Astrocyte (in vitro differentiated cells and primary cell): Measurements from ENCODE around the gene HMGA1. TPM values are rescaled to one million over a fixed set of nuclear protein-coding genes. Genes with fewer than 3 reads are reported as not detected.

Experiments
- DNase-seq: peaks from one replicate; pipeline ENCODE4 v3.0.0-alpha.2; 2010; ENCODE audit warnings: low read depth
- FAIRE-seq: peaks from 2 replicates; lab custom pipeline; 2011; peaks lifted over from hg19 to GRCh38; lab: Jason Lieb, UNC
- H2AFZ ChIP-seq: 2 replicates; pipeline ENCODE4 v1.6.0; 2012; ENCODE audit warnings: low read depth, low read length, inconsistent platforms
- H3K27ac ChIP-seq: 2 replicates; pipeline ENCODE4 v1.5.1; 2011; ENCODE audit warnings: low read depth, low read length, inconsistent platforms
- H3K27me3 ChIP-seq: 2 replicates; pipeline ENCODE4 v1.6.0; 2011; ENCODE audit warnings: low read length, inconsistent platforms; ENCODE audit not compliant: insufficient read depth
- H3K36me3 ChIP-seq: 2 replicates; pipeline ENCODE4 v1.5.1; 2011; ENCODE audit warnings: low read length, inconsistent platforms; ENCODE audit not compliant: insufficient read depth
- H3K4me1 ChIP-seq: 2 replicates; pipeline ENCODE4 v1.5.1; 2011; ENCODE audit warnings: low read length, inconsistent platforms; ENCODE audit not compliant: insufficient read depth
- H3K4me2 ChIP-seq: 2 replicates; pipeline ENCODE4 v1.6.0; 2012; ENCODE audit warnings: low read length, inconsistent platforms
- H3K4me3 ChIP-seq: 2 replicates; pipeline ENCODE4 v1.5.1; 2011; ENCODE audit warnings: low read depth, mild to moderate bottlenecking, low read length, inconsistent platforms; ENCODE audit not compliant: insufficient read depth
- H3K79me2 ChIP-seq: 2 replicates; pipeline ENCODE4 v1.6.0; 2012; ENCODE audit warnings: mild to moderate bottlenecking, low read length, inconsistent platforms; ENCODE audit not compliant: insufficient read depth
- H3K9ac ChIP-seq: 2 replicates; pipeline ENCODE4 v1.6.0; 2012; ENCODE audit warnings: mild to moderate bottlenecking, low read length, inconsistent platforms
- H3K9me3 ChIP-seq: 2 replicates; pipeline ENCODE4 v1.5.1; 2012; ENCODE audit warnings: low read depth, mild to moderate bottlenecking, low read length, inconsistent platforms; ENCODE audit not compliant: insufficient read depth
- H4K20me1 ChIP-seq: 2 replicates; pipeline ENCODE4 v1.6.0; 2012; ENCODE audit warnings: low read length, inconsistent platforms; ENCODE audit not compliant: insufficient read depth
- H3K27ac Mint-ChIP-seq: one replicate; pipeline ENCODE4 v1.8.0; 2021; ENCODE audit warnings: mild to moderate bottlenecking, mixed read lengths; ENCODE audit not compliant: unreplicated experiment
- H3K27me3 Mint-ChIP-seq: one replicate; pipeline ENCODE4 v1.8.0; 2021; ENCODE audit warnings: low read depth, mixed read lengths; ENCODE audit not compliant: unreplicated experiment
- H3K36me3 Mint-ChIP-seq: one replicate; pipeline ENCODE4 v1.8.0; 2021; ENCODE audit warnings: low read depth, mixed read lengths; ENCODE audit not compliant: unreplicated experiment
- H3K4me1 Mint-ChIP-seq: one replicate; pipeline ENCODE4 v1.8.0; 2021; ENCODE audit warnings: low read depth, mixed read lengths; ENCODE audit not compliant: unreplicated experiment
- H3K4me3 Mint-ChIP-seq: one replicate; pipeline ENCODE4 v1.8.0; 2021; ENCODE audit warnings: mild to moderate bottlenecking, moderate library complexity, mixed read lengths; ENCODE audit not compliant: unreplicated experiment
- H3K9me3 Mint-ChIP-seq: one replicate; pipeline ENCODE4 v1.8.0; 2021; ENCODE audit warnings: mild to moderate bottlenecking, mixed read lengths; ENCODE audit not compliant: unreplicated experiment
- CTCF ChIP-seq: IDR thresholded peaks from 2 replicates; pipeline ENCODE4 v1.5.1; 2011; ENCODE audit warnings: low read depth, mild to moderate bottlenecking, inconsistent platforms, low read length, moderate library complexity; ENCODE audit not compliant: insufficient read depth
- EZH2 ChIP-seq: IDR thresholded peaks from 2 replicates; pipeline ENCODE4 v1.6.1; 2012; ENCODE audit warnings: mild to moderate bottlenecking, low read length, inconsistent platforms; ENCODE audit not compliant: insufficient read depth
- total RNA-seq: library from RNA; stranded (reverse); gene quantifications from 2 replicates; pipeline ENCODE4 v1.2.1, GENCODE V29; 2021

HMGA1 gene
- total RNA-seq, 1 donor from 2014 or later: 199 TPM

- Histone ChIP-seq H3K4me2 (no peak overlapping the region), H3K79me2 (peaks cover 14% of the 10 kb centered on the region), H3K9ac (no peak overlapping the region), H3K27me3 (no peaks in the 10 kb centered on the region), H4K20me1 (peaks cover 7% of the 10 kb centered on the region), H3K9me3 (no peaks in the 10 kb centered on the region), H3K4me3 (no peak overlapping the region), H3K4me1 (peaks cover 22% of the 10 kb centered on the region), H3K36me3 (no peaks in the 10 kb centered on the region), H3K27ac (no peak overlapping the region), H2AFZ (no peak overlapping the region)
- TF ChIP-seq EZH2: no peak
- no peak for TF ChIP-seq CTCF
- Mint-ChIP-seq H3K4me1 (peaks cover 3% of the 10 kb centered on the region), H3K27ac (no peak overlapping the region), H3K4me3 (no peak overlapping the region), H3K27me3 (no peaks in the 10 kb centered on the region), H3K9me3 (no peaks in the 10 kb centered on the region), H3K36me3 (no peaks in the 10 kb centered on the region)
- DNase-seq: no peak
- FAIRE-seq: no peak
Measured at GRCh38 chr6:34233867-34234266, 2.8 kb upstream of the HMGA1 start.

- H3K4me1 ChIP-seq: peaks cover 25% of the 10 kb centered on the region
- H3K9me3 ChIP-seq: no peaks in the 10 kb centered on the region
- H3K9ac ChIP-seq: no peak overlapping the region
- H3K27me3 Mint-ChIP-seq: no peaks in the 10 kb centered on the region
- peaks cover 24% of the 10 kb centered on the region for H3K79me2 ChIP-seq
- H3K27me3 ChIP-seq: no peaks in the 10 kb centered on the region
- H3K4me3 ChIP-seq: no peak overlapping the region
- no peak for FAIRE-seq
- H3K9me3 Mint-ChIP-seq: no peaks in the 10 kb centered on the region
- no peaks in the 10 kb centered on the region for H3K36me3 ChIP-seq
- H3K36me3 Mint-ChIP-seq: no peaks in the 10 kb centered on the region
- H3K27ac Mint-ChIP-seq: no peak overlapping the region
- H3K4me3 Mint-ChIP-seq: no peak overlapping the region
- H3K4me2 ChIP-seq: no peak overlapping the region
- no peak overlapping the region for H2AFZ ChIP-seq
- peaks cover 14% of the 10 kb centered on the region for H4K20me1 ChIP-seq
- TF ChIP-seq CTCF: no peak
- no peak for TF ChIP-seq EZH2
- DNase-seq: no peak
- H3K27ac ChIP-seq: no peak overlapping the region
- peaks cover 3% of the 10 kb centered on the region for H3K4me1 Mint-ChIP-seq
Measured at GRCh38 chr6:34234667-34235306, 1.9 kb upstream of the HMGA1 start.
